B cell (primary cell): ENCODE data around the gene LARGE2.

Experiments used
- EZH2 ChIP-seq: IDR thresholded peaks from 2 replicates; pipeline ENCODE4 v1.6.1; 2012; ENCODE audit warnings: borderline replicate concordance, low read depth, mild to moderate bottlenecking, moderate library complexity, low read length; ENCODE audit not compliant: insufficient read depth, poor library complexity, severe bottlenecking
- TF ChIP-seq, protein P1 (sequence below): fragments of 200-600 bp; IDR thresholded peaks from one replicate; pipeline ENCODE4 v1.8.0; 2022; ENCODE audit warnings: antibody characterized with exemption, mild to moderate bottlenecking

GRCh38 chr11:45894555-45895247 is 27.8 kb upstream of the LARGE2 start:
- no peak for TF ChIP-seq EZH2
- TF ChIP-seq, protein P1, sequence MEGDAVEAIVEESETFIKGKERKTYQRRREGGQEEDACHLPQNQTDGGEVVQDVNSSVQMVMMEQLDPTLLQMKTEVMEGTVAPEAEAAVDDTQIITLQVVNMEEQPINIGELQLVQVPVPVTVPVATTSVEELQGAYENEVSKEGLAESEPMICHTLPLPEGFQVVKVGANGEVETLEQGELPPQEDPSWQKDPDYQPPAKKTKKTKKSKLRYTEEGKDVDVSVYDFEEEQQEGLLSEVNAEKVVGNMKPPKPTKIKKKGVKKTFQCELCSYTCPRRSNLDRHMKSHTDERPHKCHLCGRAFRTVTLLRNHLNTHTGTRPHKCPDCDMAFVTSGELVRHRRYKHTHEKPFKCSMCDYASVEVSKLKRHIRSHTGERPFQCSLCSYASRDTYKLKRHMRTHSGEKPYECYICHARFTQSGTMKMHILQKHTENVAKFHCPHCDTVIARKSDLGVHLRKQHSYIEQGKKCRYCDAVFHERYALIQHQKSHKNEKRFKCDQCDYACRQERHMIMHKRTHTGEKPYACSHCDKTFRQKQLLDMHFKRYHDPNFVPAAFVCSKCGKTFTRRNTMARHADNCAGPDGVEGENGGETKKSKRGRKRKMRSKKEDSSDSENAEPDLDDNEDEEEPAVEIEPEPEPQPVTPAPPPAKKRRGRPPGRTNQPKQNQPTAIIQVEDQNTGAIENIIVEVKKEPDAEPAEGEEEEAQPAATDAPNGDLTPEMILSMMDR, result no peak
